ENCODE results near the gene GULP1.

- TF ChIP-seq TEAD4 (IDR thresholded peaks at IDR 0.05) (no peak), EP300 (IDR thresholded peaks at IDR 0.05; ENCODE audit: borderline replicate concordance) (no peak), TAF1 (IDR thresholded peaks at IDR 0.05; ENCODE audit: low read depth) (no peak), EGR1 (IDR thresholded peaks at IDR 0.05) (no peak), ZBTB7A (IDR thresholded peaks at IDR 0.05; ENCODE audit: low read depth) (no peak), CREB1 (IDR thresholded peaks at IDR 0.05; ENCODE audit: low read depth) (no peak), YY1 (IDR thresholded peaks at IDR 0.05; ENCODE audit: low read depth) (no peak), NFIC (IDR thresholded peaks at IDR 0.05) (no peak), FOXM1 (IDR thresholded peaks at IDR 0.05; ENCODE audit: borderline replicate concordance, low read depth) (no peak)
- TF ChIP-seq, protein P1, sequence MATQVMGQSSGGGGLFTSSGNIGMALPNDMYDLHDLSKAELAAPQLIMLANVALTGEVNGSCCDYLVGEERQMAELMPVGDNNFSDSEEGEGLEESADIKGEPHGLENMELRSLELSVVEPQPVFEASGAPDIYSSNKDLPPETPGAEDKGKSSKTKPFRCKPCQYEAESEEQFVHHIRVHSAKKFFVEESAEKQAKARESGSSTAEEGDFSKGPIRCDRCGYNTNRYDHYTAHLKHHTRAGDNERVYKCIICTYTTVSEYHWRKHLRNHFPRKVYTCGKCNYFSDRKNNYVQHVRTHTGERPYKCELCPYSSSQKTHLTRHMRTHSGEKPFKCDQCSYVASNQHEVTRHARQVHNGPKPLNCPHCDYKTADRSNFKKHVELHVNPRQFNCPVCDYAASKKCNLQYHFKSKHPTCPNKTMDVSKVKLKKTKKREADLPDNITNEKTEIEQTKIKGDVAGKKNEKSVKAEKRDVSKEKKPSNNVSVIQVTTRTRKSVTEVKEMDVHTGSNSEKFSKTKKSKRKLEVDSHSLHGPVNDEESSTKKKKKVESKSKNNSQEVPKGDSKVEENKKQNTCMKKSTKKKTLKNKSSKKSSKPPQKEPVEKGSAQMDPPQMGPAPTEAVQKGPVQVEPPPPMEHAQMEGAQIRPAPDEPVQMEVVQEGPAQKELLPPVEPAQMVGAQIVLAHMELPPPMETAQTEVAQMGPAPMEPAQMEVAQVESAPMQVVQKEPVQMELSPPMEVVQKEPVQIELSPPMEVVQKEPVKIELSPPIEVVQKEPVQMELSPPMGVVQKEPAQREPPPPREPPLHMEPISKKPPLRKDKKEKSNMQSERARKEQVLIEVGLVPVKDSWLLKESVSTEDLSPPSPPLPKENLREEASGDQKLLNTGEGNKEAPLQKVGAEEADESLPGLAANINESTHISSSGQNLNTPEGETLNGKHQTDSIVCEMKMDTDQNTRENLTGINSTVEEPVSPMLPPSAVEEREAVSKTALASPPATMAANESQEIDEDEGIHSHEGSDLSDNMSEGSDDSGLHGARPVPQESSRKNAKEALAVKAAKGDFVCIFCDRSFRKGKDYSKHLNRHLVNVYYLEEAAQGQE (IDR thresholded peaks at IDR 0.05; ENCODE audit: low read depth): no peak
These were observed 16.2 kb downstream of the GULP1 start for GRCh38 chr2:188307850-188308283.

Data from Ishikawa (cell line).